Activated CD4-positive, alpha-beta memory T cell treated with anti-CD3 and anti-CD28 coated beads for 36 hours (primary cell): Measurements from ENCODE around the gene ZNF467. TPM values are rescaled to one million over a fixed set of nuclear protein-coding genes. Genes with fewer than 3 reads are reported as not detected.

Experiments used
- CTCF ChIA-PET: fragments of 350-600 bp; sonication (Branson Sonifier 250); formaldehyde crosslinking; loops from one replicate; lab custom pipeline; 2021; ENCODE audit warnings: antibody characterized with exemption, inconsistent platforms; lab: Charles Lee
- POLR2A ChIA-PET: fragments of 350-600 bp; sonication (Branson Sonifier 250); formaldehyde crosslinking; loops from one replicate; lab custom pipeline; 2021; ENCODE audit warnings: antibody characterized with exemption; lab: Charles Lee
- DNase-seq: peaks from one replicate; pipeline ENCODE4 v3.0.0-alpha.2; 2020
- H3K27ac Mint-ChIP-seq: one replicate; pipeline ENCODE4 v1.8.0; 2021; ENCODE audit warnings: mixed read lengths
- H3K27me3 Mint-ChIP-seq: one replicate; pipeline ENCODE4 v1.8.0; 2021; ENCODE audit warnings: mixed read lengths
- H3K36me3 Mint-ChIP-seq: one replicate; pipeline ENCODE4 v1.8.0; 2021; ENCODE audit warnings: mixed read lengths
- H3K4me1 Mint-ChIP-seq: one replicate; pipeline ENCODE4 v1.8.0; 2021; ENCODE audit warnings: low read depth, mixed read lengths
- H3K4me3 Mint-ChIP-seq: one replicate; pipeline ENCODE4 v1.8.0; 2021; ENCODE audit warnings: mild to moderate bottlenecking, mixed read lengths
- H3K9me3 Mint-ChIP-seq: one replicate; pipeline ENCODE4 v1.8.0; 2021; ENCODE audit warnings: mixed read lengths
- intact Hi-C: fragments of 100-400 bp; cut with micrococcal nuclease; formaldehyde crosslinking; loops from one replicate; pipeline ENCODE4 v1.15.1; 2023
- total RNA-seq, 2 experiments: library from RNA; stranded (reverse); gene quantifications; one replicate each; pipeline ENCODE4 v1.2.3, GENCODE V29; 2021

ZNF467 gene
- total RNA-seq, 2 experiments from 2014 or later: 0.41 to 0.45 TPM

GRCh38 chr7:149782682-149783345, 9.4 kb upstream of the ZNF467 start:
- Mint-ChIP-seq H3K4me1 (no peaks in the 10 kb centered on the region), H3K27me3 (no peaks in the 10 kb centered on the region), H3K9me3 (no peaks in the 10 kb centered on the region), H3K36me3 (no peaks in the 10 kb centered on the region), H3K27ac (no peak overlapping the region), H3K4me3 (no peak overlapping the region)
- DNase-seq: no peak
- ChIA-PET POLR2A (no interaction called here), CTCF (no interaction called here)
- intact Hi-C loops: no loop called here

GRCh38 chr7:149781921-149782320, 8.5 kb upstream of the ZNF467 start:
- ChIA-PET CTCF (no interaction called here), POLR2A (no interaction called here)
- intact Hi-C loops: no loop called here
- Mint-ChIP-seq H3K9me3 (no peaks in the 10 kb centered on the region), H3K36me3 (no peaks in the 10 kb centered on the region), H3K27ac (no peak overlapping the region), H3K27me3 (no peaks in the 10 kb centered on the region), H3K4me3 (no peak overlapping the region), H3K4me1 (no peaks in the 10 kb centered on the region)
- DNase-seq: no peak

GRCh38 chr7:149780636-149781419, 7.4 kb upstream of the ZNF467 start:
- Mint-ChIP-seq H3K27me3 (no peaks in the 10 kb centered on the region), H3K9me3 (no peaks in the 10 kb centered on the region), H3K4me3 (no peak overlapping the region), H3K4me1 (no peaks in the 10 kb centered on the region), H3K36me3 (no peaks in the 10 kb centered on the region), H3K27ac (no peak overlapping the region)
- DNase-seq: no peak
- ChIA-PET CTCF (interaction anchor here (1.0 kb wide), 1 partner anchor 518 kb away, joined by 3 read pairs; no protein-coding TSS in a partner anchor), POLR2A (no interaction called here)
- intact Hi-C loops: no loop called here

DNA sequence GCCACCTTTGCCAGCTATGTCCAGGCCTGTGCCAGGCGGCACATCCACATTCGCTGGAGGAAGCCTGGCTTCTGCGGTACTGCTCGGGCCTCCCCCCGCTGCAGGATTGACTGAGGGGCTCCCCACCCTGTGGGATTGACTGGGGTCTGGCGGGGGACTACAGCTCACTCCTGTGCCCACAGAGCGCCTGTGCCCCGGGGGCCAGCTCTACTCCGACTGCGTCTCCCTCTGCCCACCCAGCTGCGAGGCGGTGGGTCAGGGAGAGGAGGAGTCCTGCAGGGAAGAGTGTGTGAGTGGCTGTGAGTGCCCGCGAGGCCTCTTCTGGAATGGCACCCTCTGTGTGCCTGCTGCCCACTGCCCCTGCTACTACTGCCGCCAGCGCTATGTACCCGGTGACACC, 6.7 kb upstream of the ZNF467 start:
- Mint-ChIP-seq H3K27ac (no peak overlapping the region), H3K4me1 (no peaks in the 10 kb centered on the region), H3K4me3 (no peak overlapping the region), H3K36me3 (no peaks in the 10 kb centered on the region), H3K27me3 (no peaks in the 10 kb centered on the region), H3K9me3 (no peaks in the 10 kb centered on the region)
- intact Hi-C loops: no loop called here
- ChIA-PET POLR2A (no interaction called here), CTCF (interaction anchor here (1.0 kb wide), 1 partner anchor 517 kb away, joined by 3 read pairs; no protein-coding TSS in a partner anchor)
- DNase-seq: no peak

GRCh38 chr7:149779502-149779805, 6.1 kb upstream of the ZNF467 start:
- H3K9me3 Mint-ChIP-seq: no peaks in the 10 kb centered on the region
- no peaks in the 10 kb centered on the region for H3K4me1 Mint-ChIP-seq
- no peak overlapping the region for H3K4me3 Mint-ChIP-seq
- ChIA-PET CTCF (interaction anchor here (1.0 kb wide), 1 partner anchor 517 kb away, joined by 3 read pairs; no protein-coding TSS in a partner anchor), POLR2A (no interaction called here)
- no peaks in the 10 kb centered on the region for H3K27me3 Mint-ChIP-seq
- no peaks in the 10 kb centered on the region for H3K36me3 Mint-ChIP-seq
- no peak overlapping the region for H3K27ac Mint-ChIP-seq
- intact Hi-C loops: no loop called here
- no peak for DNase-seq

DNA sequence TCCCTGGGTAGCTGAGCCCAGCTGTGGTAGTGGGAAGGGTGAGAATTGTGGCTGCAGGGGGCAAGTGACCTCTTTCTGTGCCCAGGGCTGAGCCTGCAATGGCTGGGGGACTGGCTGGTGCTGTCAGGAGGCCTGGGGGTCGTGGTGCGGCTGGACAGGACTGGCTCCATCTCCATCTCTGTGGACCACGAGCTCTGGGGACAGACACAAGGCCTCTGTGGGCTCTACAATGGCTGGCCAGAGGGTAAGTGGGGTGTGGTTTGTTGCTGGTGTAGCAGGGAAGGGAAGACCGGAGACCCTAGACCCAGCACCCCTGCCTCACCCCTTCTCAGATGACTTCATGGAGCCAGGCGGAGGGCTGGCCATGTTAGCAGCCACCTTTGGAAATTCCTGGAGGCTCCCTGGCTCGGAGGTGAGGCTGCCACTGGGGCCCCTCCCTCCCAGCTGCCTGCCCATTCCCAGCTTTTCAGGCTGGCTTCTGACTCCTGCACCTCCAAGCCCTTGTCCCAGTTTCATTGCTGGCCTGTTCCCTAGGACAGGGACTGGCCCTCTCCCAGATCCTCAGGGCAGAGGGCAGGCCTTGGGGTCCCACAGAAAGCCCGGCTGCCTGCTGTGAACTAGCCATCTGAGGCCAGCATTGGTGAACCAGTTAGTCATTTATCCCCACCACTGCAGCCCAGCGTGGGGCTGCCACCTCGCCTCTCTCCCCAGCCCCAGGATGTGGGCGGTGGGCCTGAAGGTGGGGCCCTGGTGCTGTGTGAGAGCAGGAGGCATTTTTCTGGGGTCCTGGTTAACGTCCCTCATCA, 5.5 kb upstream of the ZNF467 start:
- POLR2A ChIA-PET: no interaction called here
- H3K27me3 Mint-ChIP-seq: peaks cover 2% of the 10 kb centered on the region
- CTCF ChIA-PET: no interaction called here

DNA sequence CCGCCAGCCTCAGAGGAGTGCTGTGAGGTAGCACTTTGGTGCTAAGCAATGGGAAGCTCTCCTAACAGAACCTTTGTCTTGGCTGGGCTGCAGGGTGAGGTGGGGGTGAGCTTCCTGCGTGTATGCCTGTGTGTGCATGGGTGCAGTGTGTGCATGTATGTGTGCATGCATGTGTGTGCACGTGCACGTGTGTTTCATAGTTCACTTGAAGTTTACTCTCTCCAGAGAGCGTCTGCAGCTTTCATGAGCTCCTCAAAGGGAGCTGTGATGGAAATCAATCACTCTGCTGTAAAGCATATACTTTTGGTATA, 4.9 kb upstream of the ZNF467 start:
- Mint-ChIP-seq H3K36me3 (no peaks in the 10 kb centered on the region), H3K4me1 (no peaks in the 10 kb centered on the region), H3K4me3 (no peak overlapping the region), H3K27me3 (peaks cover 2% of the 10 kb centered on the region), H3K9me3 (no peaks in the 10 kb centered on the region), H3K27ac (no peak overlapping the region)
- POLR2A ChIA-PET: no interaction called here
- DNase-seq: no peak
- CTCF ChIA-PET: no interaction called here
- intact Hi-C loops: no loop called here

More for the DNA sequence above, 5.5 kb upstream of the ZNF467 start:
- Mint-ChIP-seq H3K36me3 (no peaks in the 10 kb centered on the region), H3K4me1 (no peaks in the 10 kb centered on the region), H3K4me3 (no peak overlapping the region), H3K9me3 (no peaks in the 10 kb centered on the region), H3K27ac (no peak overlapping the region)
- DNase-seq: no peak
- intact Hi-C loops: no loop called here

GRCh38 chr7:149777551-149778326, 4.4 kb upstream of the ZNF467 start:
- H3K36me3 Mint-ChIP-seq: no peaks in the 10 kb centered on the region
- H3K27ac Mint-ChIP-seq: no peak overlapping the region
- no peaks in the 10 kb centered on the region for H3K9me3 Mint-ChIP-seq
- no peak for DNase-seq
- CTCF ChIA-PET: no interaction called here
- H3K4me3 Mint-ChIP-seq: no peak overlapping the region
- intact Hi-C loops: no loop called here
- H3K4me1 Mint-ChIP-seq: no peaks in the 10 kb centered on the region
- POLR2A ChIA-PET: no interaction called here
- peaks cover 2% of the 10 kb centered on the region for H3K27me3 Mint-ChIP-seq

DNA sequence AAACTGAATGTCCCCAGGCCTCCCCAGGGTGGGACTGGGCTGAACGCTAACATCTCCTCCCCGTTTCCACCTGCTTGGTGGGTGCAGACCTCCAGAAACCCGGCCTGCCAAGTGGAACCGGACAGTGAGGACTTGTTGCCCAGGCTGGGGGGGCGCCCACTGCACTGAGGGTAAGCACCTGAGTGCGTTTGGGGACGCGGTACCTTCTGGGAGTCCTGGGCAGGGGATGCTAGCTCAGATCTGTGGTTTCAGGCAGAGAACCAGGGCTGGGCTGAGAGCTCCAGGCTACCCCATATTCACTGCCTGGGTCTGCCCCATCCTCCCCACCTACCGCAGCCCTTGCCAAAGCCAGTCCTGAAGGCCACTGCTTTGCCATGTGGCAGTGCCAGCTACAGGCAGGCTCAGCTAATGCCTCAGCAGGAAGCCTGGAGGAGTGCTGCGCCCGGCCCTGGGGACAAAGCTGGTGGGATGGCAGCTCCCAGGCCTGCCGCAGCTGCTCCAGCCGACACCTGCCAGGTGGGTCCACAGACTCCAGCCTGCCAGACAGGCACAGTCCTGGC, 3.5 kb upstream of the ZNF467 start:
- POLR2A ChIA-PET: interaction anchor here (0.7 kb wide), 1 partner anchor 57 kb away, joined by 3 read pairs; no protein-coding TSS in a partner anchor
- H3K36me3 Mint-ChIP-seq: no peaks in the 10 kb centered on the region
- H3K4me1 Mint-ChIP-seq: no peaks in the 10 kb centered on the region
- intact Hi-C loops: no loop called here
- no peak overlapping the region for H3K27ac Mint-ChIP-seq
- no peaks in the 10 kb centered on the region for H3K9me3 Mint-ChIP-seq
- CTCF ChIA-PET: no interaction called here
- peaks cover 2% of the 10 kb centered on the region for H3K27me3 Mint-ChIP-seq
- DNase-seq: no peak
- no peak overlapping the region for H3K4me3 Mint-ChIP-seq

- no peaks in the 10 kb centered on the region for H3K36me3 Mint-ChIP-seq
- H3K4me3 Mint-ChIP-seq: no peak overlapping the region
- DNase-seq: no peak
- H3K4me1 Mint-ChIP-seq: no peaks in the 10 kb centered on the region
- ChIA-PET POLR2A (no interaction called here), CTCF (no interaction called here)
- H3K27ac Mint-ChIP-seq: no peak overlapping the region
- H3K27me3 Mint-ChIP-seq: peaks cover 2% of the 10 kb centered on the region
- intact Hi-C loops: no loop called here
- H3K9me3 Mint-ChIP-seq: no peaks in the 10 kb centered on the region
Measured at GRCh38 chr7:149776289-149776688, 2.9 kb upstream of the ZNF467 start.

- intact Hi-C loops: no loop called here
- DNase-seq: no peak
- CTCF ChIA-PET: interaction anchor here (1.1 to 1.7 kb wide), 3 partner anchors 32 to 113 kb away, joined by 3 to 5 read pairs (median 4); no protein-coding TSS in a partner anchor
- H3K9me3 Mint-ChIP-seq: no peaks in the 10 kb centered on the region
- H3K36me3 Mint-ChIP-seq: no peaks in the 10 kb centered on the region
- peaks cover 2% of the 10 kb centered on the region for H3K27me3 Mint-ChIP-seq
- H3K4me1 Mint-ChIP-seq: peaks cover 1% of the 10 kb centered on the region
- no peak overlapping the region for H3K4me3 Mint-ChIP-seq
- H3K27ac Mint-ChIP-seq: no peak overlapping the region
- POLR2A ChIA-PET: no interaction called here
Measured at GRCh38 chr7:149775176-149775556, 1.8 kb upstream of the ZNF467 start.
